HL-60 (cell line): ENCODE results near the gene CACNA2D1.

Experiments
- DNase-seq, 2 experiments: peaks; one replicate each; pipeline ENCODE4 v3.0.0-alpha.2; 2010 to 2020; ENCODE audit warnings: low read depth in 1 of 2, low spot score in 1 of 2
- H3K27ac ChIP-seq: fragments of 250-450 bp; sonication (Bioruptor Pico); replicated peaks from 2 replicates; pipeline ENCODE4 v1.5.1; 2020; ENCODE audit warnings: mild to moderate bottlenecking, moderate library complexity
- H3K27me3 ChIP-seq: fragments of 250-450 bp; sonication (Bioruptor Pico); 2 replicates; pipeline ENCODE4 v1.5.1; 2021; ENCODE audit warnings: mild to moderate bottlenecking, moderate library complexity; ENCODE audit not compliant: insufficient read depth, poor library complexity, severe bottlenecking
- H3K4me3 ChIP-seq: replicated peaks from 2 replicates; pipeline ENCODE4 v1.5.1; 2011; ENCODE audit warnings: mild to moderate bottlenecking, control low read depth, low read length; ENCODE audit not compliant: insufficient read depth
- CTCF ChIP-seq: IDR thresholded peaks from one replicate; pipeline ENCODE4 v1.5.1; 2011; ENCODE audit warnings: low read length, control low read depth, inconsistent platforms; ENCODE audit not compliant: insufficient read depth
- GABPA ChIP-seq: IDR thresholded peaks from 2 replicates; pipeline ENCODE4 v1.6.1; 2012; ENCODE audit warnings: low read depth
- POLR2AphosphoS5 ChIP-seq: IDR thresholded peaks from 2 replicates; pipeline ENCODE4 v1.6.1; 2012; ENCODE audit warnings: low read depth
- REST ChIP-seq: IDR thresholded peaks from 2 replicates; pipeline ENCODE4 v1.6.1; 2012; ENCODE audit warnings: low read depth; ENCODE audit not compliant: insufficient replicate concordance
- SPI1 ChIP-seq: IDR thresholded peaks from 2 replicates; pipeline ENCODE4 v1.6.1; 2012; ENCODE audit warnings: low read depth, mild to moderate bottlenecking, borderline replicate concordance

The CACNA2D1 gene

GRCh38 chr7:82323806-82324205 is 119.8 kb downstream of the CACNA2D1 start:
- no peak for DNase-seq
- Histone ChIP-seq H3K27ac (no peak overlapping the region), H3K27me3 (no peaks in the 10 kb centered on the region), H3K4me3 (no peak overlapping the region)
- no peak for TF ChIP-seq GABPA
- TF ChIP-seq REST: no peak
- no peak for TF ChIP-seq CTCF
- TF ChIP-seq POLR2AphosphoS5: no peak

- H3K27ac ChIP-seq: no peak overlapping the region
- H3K27me3 ChIP-seq: no peaks in the 10 kb centered on the region
- no peak for TF ChIP-seq POLR2AphosphoS5
- no peak overlapping the region for H3K4me3 ChIP-seq
- no peak for DNase-seq
These were observed 123.9 kb downstream of the CACNA2D1 start for GRCh38 chr7:82319674-82320118.

GRCh38 chr7:82318786-82319185 is 124.8 kb downstream of the CACNA2D1 start:
- TF ChIP-seq REST: no peak
- no peak for TF ChIP-seq CTCF
- no peak for TF ChIP-seq POLR2AphosphoS5
- no peak for TF ChIP-seq SPI1
- TF ChIP-seq GABPA: no peak
- no peak overlapping the region for H3K4me3 ChIP-seq
- H3K27ac ChIP-seq: no peak overlapping the region
- no peak for DNase-seq
- H3K27me3 ChIP-seq: no peaks in the 10 kb centered on the region

GRCh38 chr7:82317760-82318159 is 125.8 kb downstream of the CACNA2D1 start:
- DNase-seq: no peak
- TF ChIP-seq REST (no peak), GABPA (no peak), CTCF (no peak), POLR2AphosphoS5 (no peak), SPI1 (no peak)
- Histone ChIP-seq H3K4me3 (no peak overlapping the region), H3K27ac (no peak overlapping the region), H3K27me3 (no peaks in the 10 kb centered on the region)
